ENCODE results near the gene SLC38A10. TPM values are rescaled to one million over a fixed set of nuclear protein-coding genes. Genes with fewer than 3 reads are reported as not detected.

Gene SLC38A10
- 19.4 TPM for total RNA-seq

DNA sequence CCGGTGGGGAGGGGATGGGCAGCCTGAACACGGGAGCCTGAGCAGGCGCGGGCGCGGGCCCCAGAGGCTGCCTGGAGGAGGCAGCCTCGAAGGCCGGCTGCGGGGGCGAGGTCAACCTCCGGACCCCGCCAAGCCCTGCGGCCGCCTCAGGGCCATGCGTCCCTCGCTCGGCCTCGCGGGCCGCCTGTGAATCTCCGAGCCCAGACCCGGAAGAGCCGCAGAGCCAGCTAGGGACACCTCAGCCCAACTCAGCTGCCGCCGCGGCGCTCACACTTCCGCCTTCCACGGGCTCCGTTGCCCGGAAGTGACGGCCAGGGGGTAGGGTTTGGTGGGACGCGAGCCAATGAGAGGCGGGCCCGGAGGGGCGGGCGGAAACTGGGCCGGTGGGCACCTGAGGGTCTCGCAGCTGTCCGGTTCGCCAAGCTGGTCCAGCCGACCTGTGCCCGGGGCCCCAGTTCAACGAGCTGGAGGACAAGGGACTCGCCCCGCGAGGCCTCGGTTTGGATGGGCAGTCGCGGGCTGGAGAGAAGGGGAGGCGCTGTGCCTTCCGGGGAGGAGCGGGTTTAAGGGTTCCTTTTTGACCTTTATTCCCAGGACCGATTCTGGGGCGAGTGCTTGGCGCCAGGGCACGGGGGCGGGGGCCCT is at the start of gene SLC38A10:
TSS of gene SLC38A10 (minus strand) at position 277 of the 645 bp plus-strand sequence. CDS start 386 bp downstream, outside the sequence.

DNA sequence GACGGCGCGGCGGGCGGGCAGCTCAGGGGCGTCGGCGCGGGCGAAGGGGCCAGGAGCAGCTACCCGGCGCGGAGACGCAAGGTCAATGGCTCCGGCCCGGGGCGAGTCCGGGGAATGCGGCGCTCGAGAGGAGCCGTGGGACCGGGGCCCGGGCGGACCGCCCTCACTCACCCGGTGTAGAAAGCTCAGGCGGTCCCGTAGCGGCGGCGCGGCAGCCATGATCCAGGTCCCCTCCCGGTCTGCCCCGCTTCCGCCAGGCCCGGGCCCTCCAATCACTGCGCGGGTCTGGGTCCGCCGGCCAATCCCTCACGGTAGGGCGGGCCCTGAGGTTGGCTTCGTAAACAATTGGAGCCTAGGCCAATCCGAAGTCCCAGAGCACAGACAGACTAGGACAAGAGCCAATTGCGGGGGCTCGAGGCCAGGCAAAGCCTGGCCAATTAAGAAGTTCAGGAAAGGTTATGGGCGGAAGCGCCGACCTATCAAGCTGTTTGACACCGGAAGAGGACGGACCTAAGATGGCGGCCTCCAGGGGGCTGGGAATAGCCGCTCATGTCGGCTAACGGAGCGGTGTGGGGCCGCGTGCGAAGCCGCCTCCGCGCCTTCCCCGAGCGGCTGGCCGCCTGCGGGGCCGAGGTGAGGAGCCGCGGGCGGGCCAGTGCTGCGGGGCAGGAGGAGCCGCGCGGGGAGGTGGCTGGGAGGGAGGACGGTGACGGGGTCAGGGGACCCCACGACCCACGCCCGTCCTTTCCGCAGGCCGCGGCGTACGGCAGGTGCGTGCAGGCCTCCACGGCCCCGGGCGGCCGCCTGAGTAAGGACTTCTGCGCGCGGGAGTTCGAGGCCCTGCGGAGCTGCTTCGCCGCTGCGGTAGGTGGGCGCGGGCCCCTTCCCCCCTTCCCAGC is 56.0 kb downstream of the SLC38A10 start, which contains the start of the genes NDUFAF8 and TEPSIN:
TSS of gene NDUFAF8 (plus strand) at position 504 of the 899 bp plus-strand sequence. CDS start at position 550, 46 bp downstream.
TSS of gene TEPSIN (minus strand) at position 241 of the 899 bp plus-strand sequence. CDS start at position 219, 22 bp downstream.

DNA sequence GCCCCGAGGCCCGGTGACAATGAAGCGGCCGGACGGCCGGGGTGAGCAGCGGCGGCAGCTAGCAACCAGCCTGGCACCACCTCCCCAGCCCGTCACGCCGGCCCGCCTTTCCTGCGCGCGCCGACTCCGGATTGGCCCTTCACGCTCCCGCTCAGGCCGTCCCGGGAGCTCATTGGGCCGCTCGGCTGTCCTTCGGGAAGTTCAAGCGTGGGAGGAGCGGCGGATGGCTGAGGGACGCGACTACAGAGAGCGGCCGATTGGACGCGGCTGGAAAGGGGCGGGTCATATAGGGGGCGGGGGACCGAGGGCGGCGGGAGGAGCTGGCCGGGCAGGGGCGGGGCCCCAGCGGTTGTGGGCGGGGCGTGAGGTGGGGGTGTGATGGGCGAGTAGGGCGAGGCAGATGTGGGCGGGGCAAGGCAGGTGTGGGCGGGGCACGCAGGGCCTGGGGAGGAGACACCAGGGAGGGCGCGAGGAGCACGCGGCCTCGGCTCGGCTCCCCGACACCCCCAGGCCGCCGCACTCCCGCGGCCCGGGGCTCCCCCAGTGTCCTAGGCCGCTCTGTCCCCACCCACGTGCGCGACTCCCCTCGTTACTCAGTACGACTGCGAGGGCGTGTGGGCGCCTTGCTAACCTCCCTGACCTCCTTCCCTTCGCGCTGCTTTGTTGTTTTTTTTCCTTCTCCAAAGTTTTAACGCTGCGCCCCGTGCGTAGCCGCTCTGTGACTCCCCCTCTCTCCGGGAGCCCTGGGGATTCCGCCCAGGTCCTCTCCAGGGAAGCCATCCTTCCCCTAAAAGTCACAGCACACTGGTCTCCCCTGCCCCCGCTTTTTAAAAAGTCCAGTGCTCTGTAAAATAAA is 72.0 kb downstream of the SLC38A10 start, which contains the start of gene CEP131:
TSS of gene CEP131 (minus strand) at position 60 of the 856 bp plus-strand sequence. CDS start 2,909 bp downstream, outside the sequence.

Other genes starting within 250 kb of the SLC38A10 start
- not detected for gene PVALEF, start 129.8 kb downstream of the SLC38A10 start, total RNA-seq
- 12.5 TPM for gene AATK, start 129.1 kb downstream of the SLC38A10 start, total RNA-seq
- gene CEP131, start 72.3 kb downstream of the SLC38A10 start, total RNA-seq: 17.2 TPM
- 19.7 TPM for gene TEPSIN, start 56.3 kb downstream of the SLC38A10 start, total RNA-seq
- gene NDUFAF8, start 56.0 kb downstream of the SLC38A10 start, total RNA-seq: 21.0 TPM
- gene BAHCC1, start 100.2 kb upstream of the SLC38A10 start, total RNA-seq: 31.3 TPM
- 5,254 TPM for gene ACTG1, start 217.5 kb upstream of the SLC38A10 start, total RNA-seq
- gene FSCN2, start 233.1 kb upstream of the SLC38A10 start, total RNA-seq: 7.2 TPM

All from parietal lobe (tissue), 1 donor.